Stimulated activated CD4-positive, alpha-beta T cell treated with anti-CD3 and anti-CD28 coated beads, Interleukin-1b, Interleukin-23, amount 100 ng/mL, for 48 hours (primary cell): ENCODE measurements around the gene ARHGAP6.
"Not testable (repeated sequence)": the region's sequence is repeated elsewhere in the genome, so short reads cannot be mapped to it uniquely, and the experiment has no call there.

ENCODE experiments used
- DNase-seq: peaks from one replicate; pipeline ENCODE4 v3.0.0-alpha.2; 2020

ARHGAP6 gene

DNA sequence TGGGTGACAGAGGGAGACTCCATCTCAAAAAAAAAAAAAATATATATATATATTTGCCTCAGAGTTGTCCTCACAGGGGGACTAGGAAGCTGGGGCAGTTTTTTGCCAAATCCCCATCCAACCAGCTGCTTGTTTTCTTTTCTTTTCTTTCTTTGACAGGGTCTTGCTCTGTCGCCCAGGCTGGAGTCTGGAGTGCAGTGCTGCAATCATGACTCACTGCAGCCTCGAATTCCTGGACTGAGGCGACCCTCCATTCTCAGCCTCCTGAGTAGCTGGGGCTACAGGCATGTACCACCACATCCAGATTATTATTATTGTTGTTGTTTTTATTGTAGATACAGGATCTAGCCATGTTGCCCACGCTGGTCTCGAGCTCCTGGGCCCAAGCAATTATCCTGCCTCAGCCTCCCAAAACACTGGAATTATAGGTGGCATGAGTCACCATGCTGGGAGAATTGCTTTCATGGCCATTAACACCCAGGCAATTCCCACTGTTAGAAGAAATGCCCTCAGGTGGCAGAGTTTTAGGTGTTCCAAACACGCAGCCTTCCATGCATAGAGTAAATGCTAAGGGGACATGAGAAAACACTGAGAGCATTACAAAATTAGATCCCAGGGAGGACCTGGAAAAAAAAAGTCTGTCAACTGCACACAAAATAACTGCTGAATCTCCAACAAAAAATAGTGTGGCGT, 98.0 kb downstream of the ARHGAP6 start:
- DNase-seq = no peak

DNA sequence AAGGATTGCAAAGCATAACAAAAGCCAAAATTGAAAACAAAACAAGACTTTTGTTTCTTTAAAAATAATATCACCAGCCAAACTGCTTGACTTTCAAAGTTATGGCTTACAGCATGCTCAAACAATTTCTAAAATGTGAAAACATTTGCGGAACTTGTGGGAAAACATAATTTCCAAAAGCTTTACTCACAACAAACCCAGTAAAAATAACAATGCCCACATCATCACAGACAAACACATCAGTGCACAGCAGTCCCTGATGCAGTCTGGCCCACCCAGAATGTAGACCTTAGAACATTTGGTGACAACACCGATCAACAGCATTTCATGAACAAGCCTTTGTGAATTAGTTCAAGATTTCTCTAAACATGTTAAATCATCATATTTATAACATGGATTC, 98.9 kb downstream of the ARHGAP6 start:
- DNase-seq = no peak

DNA sequence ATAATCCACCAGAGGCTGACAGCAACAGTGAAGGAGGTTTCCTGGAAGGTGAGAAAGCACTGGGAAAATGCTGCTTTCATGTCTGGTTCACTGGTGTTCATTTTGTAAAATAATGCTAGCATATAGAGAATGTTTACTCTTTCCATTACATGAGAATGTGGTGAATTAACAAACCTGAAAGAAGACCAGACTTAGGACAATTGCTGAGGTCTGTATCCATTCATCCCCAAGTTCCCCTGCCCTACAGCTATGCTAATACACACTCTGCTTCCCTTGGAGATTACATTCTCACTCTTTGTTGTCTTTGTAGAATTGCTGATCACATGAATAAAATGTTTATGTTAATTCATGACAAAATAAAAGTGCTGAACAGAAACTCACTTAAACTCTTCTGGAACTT, 99.5 kb downstream of the ARHGAP6 start:
- no peak for DNase-seq

DNA sequence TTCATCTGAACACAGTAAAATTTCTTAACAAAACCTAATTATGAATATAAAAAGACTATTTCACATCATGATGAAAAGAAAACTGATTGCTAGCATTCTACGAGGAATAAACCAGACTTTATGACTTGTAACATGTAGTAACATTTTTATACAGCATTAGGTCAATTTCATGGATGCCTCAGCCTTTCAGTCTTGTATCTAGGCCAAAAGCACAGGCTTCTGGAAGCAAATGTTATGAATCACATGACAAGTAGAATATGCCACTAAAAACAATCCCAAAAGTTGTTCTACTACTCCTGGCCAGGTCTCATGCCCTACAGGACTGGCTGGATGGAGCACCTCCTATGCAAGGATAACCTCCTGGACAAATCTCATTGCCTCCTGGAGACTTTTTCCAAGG, 101.2 kb downstream of the ARHGAP6 start:
- no peak for DNase-seq

DNA sequence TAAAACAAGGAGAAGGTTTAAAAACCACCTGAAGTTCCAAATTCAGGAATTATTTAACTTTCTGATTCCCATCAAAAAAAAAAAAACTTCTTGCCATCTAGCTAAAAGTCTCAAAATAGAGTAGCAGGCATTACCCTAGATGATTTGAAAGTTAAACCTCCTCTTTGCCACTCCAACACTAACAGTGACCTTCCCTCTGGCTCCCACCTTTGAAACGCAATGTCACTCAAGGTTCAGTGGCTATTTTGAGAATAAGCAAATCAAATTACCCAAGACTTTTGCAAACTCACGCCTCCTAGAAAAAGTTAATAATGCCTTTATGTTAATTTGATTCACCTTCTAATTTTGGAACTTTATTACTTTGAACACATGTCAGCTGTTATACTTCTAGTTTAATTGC, 103.2 kb downstream of the ARHGAP6 start:
- no peak for DNase-seq

- DNase-seq = peak; percentile 51
These were observed 106.7 kb downstream of the ARHGAP6 start for GRCh38 chrX:11558972-11559371.

- DNase-seq = no peak
These were observed 108.6 kb downstream of the ARHGAP6 start for GRCh38 chrX:11557120-11557519.

- DNase-seq = no peak
These were observed 110.0 kb downstream of the ARHGAP6 start for GRCh38 chrX:11555759-11556158.

DNA sequence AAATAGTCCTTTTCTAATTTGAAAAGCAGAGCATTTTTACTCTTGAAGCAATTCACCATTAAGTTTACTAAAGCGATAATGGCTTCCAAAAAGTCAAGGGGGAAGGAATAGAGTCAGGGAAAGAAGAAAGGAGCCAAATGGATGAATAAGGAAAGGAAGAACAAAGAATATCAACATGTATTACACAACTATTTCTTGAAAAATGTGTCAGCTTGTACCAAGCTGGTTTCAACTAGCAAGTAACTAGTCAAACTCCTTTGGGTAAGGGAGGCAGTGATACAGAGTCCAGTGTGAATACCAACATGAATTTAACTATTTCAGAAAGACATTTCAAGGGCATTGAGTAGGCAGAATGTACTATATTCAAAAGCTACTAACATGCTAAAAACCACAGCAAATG, 112.1 kb downstream of the ARHGAP6 start:
- no peak for DNase-seq

- DNase-seq = no peak
These were observed 114.6 kb downstream of the ARHGAP6 start for GRCh38 chrX:11551151-11551550.

GRCh38 chrX:11546917-11547316, 118.8 kb downstream of the ARHGAP6 start:
- no peak for DNase-seq

- DNase-seq = no peak
These were observed 122.5 kb downstream of the ARHGAP6 start for GRCh38 chrX:11543249-11543648.

- no peak for DNase-seq
These were observed 124.2 kb downstream of the ARHGAP6 start for GRCh38 chrX:11541510-11541909.

GRCh38 chrX:11540532-11541377, 125.0 kb downstream of the ARHGAP6 start:
- DNase-seq = no peak

GRCh38 chrX:11537141-11537540, 128.6 kb downstream of the ARHGAP6 start:
- no peak for DNase-seq

GRCh38 chrX:11535156-11535919, 130.4 kb downstream of the ARHGAP6 start:
- no peak for DNase-seq

GRCh38 chrX:11533199-11533651, 132.5 kb downstream of the ARHGAP6 start:
- no peak for DNase-seq

GRCh38 chrX:11532291-11533078, 133.2 kb downstream of the ARHGAP6 start:
- DNase-seq = no peak

DNA sequence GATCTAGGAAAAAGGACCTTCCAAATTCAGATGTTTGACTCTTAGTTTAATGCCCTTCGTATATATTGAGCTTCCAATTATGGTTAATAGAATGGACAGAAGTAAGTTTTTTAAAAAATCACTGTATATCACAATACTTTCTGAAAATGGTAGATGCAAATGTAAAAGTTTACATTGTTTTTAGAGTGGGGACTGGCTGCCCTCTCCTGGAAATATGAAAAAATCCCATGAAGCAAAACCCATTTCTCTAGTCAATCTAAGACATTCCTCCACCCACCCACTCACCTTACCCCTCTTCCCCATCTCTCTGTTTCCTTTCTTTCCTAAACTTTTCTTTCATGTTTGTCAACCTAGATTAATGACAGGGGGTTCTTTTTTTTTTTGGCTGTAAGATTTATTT, 134.5 kb downstream of the ARHGAP6 start:
- no peak for DNase-seq

GRCh38 chrX:11530621-11531020, 135.1 kb downstream of the ARHGAP6 start:
- no peak for DNase-seq

DNA sequence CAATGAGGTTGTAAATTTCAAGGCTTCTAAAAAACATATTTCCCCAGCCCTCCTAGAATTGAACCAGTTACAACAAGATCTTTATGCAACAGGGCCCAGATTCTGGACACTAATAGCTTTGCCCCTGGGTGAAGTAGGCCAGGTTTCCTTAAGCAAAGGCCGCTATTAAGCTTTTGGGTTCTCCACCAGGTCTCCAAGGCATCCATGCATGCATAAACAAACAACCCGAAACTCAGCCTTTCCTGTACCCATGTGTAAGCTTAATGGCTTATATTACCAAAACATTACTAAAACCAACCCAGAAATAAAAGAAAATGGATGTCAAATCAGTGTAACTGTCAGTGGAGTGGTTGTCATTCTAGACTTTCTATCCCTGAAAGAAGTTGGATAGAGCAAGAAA, 137.1 kb downstream of the ARHGAP6 start:
- no peak for DNase-seq

- no peak for DNase-seq
These were observed 140.0 kb downstream of the ARHGAP6 start for GRCh38 chrX:11525685-11526084.

DNA sequence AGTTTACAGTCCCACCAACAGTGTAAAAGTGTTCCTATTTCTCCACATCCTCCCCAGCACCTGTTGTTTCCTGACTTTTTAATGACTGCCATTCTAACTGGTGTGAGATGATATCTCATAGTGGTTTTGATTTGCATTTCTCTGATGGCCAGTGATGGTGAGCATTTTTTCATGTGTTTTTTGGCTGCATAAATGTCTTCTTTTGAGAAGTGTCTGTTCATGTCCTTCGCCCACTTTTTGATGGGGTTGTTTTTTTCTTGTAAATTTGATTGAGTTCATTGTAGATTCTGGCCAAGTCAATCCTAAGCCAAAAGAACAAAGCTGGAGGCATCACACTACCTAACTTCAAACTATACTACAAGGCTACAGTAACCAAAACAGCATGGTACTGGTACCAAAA, 146.5 kb downstream of the ARHGAP6 start:
- DNase-seq = not testable (repeated sequence)
